GM12873 (cell line): Measurements from ENCODE around the gene LACTBL1.

Experiments
- CTCF ChIP-seq: IDR thresholded peaks from 2 replicates; pipeline ENCODE4 v1.5.1; 2012; ENCODE audit warnings: low read depth, mild to moderate bottlenecking, moderate library complexity, low read length, control low read depth; ENCODE audit not compliant: insufficient read depth; ENCODE audit errors: missing control alignments

The LACTBL1 gene

GRCh38 chr1:22972760-22973159 lies at the start of gene LACTBL1:
Gene LACTBL1 (minus strand): TSS chr1:22972866. CDS start chr1:22972316, 550 bp downstream.
- no peak for TF ChIP-seq CTCF

- no peak for TF ChIP-seq CTCF
Observed at GRCh38 chr1:23021834-23022233, 49.2 kb upstream of the LACTBL1 start.

GRCh38 chr1:23020706-23021405 lies 48.2 kb upstream of the LACTBL1 start:
- no peak for TF ChIP-seq CTCF

- TF ChIP-seq CTCF, result no peak
Observed at GRCh38 chr1:23019863-23020625, 47.4 kb upstream of the LACTBL1 start.

GRCh38 chr1:23019094-23019862 lies 46.6 kb upstream of the LACTBL1 start, which contains the start of gene KDM1A:
Gene KDM1A (plus strand): TSS chr1:23019468. CDS start chr1:23019597, 129 bp downstream.
- TF ChIP-seq CTCF, result peak; percentile 39

GRCh38 chr1:23018661-23019093 lies 46.0 kb upstream of the LACTBL1 start:
- TF ChIP-seq CTCF, result no peak

- no peak for TF ChIP-seq CTCF
Observed at GRCh38 chr1:23013657-23014056, 41.0 kb upstream of the LACTBL1 start.
